GM19328 (cell line): Measurements from ENCODE around the gene CHCT1.
A peak's percentile ranks its signal among the peaks of the same experiment; 100 is the strongest.
"Not testable (repeated sequence)": the region's sequence is repeated elsewhere in the genome, so short reads cannot be mapped to it uniquely, and the experiment has no call there.

Experiments
- ATAC-seq: cut with Tn5 transposase; IDR thresholded peaks from one replicate; pipeline ENCODE4 v1.9.1; 2021; ENCODE audit warnings: mild to moderate bottlenecking, moderate library complexity; ENCODE audit not compliant: unreplicated experiment

The CHCT1 gene

DNA sequence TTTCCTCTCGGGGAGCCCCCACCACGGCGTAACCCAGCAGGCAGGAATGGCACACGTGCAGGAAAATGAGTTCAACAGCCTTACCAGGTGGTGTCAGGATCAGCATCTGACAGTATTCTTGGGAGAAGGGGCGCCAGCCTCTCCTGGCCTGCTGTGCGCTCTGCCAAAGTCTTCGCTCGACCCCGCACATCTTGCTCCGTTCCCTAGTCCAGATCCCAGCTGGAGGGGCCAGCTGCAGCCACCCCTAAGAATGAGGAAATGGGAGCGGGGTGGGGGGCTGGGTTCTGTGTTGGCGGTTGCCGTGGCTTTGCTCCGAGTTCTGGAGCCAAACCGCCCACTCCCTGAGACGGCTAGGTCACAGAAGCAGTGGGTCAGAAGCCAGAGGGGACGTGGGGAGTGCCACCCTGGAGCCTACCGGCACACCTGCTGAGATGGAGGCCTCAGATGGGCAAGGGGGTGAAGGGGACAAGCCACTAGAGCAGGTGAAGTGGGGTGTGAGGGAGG, at the start of gene CHCT1:
Gene CHCT1 (plus strand): TSS at position 328 of the 504 bp plus-strand sequence. CDS start 104 bp downstream, at position 432.
- ATAC-seq, result no peak

DNA sequence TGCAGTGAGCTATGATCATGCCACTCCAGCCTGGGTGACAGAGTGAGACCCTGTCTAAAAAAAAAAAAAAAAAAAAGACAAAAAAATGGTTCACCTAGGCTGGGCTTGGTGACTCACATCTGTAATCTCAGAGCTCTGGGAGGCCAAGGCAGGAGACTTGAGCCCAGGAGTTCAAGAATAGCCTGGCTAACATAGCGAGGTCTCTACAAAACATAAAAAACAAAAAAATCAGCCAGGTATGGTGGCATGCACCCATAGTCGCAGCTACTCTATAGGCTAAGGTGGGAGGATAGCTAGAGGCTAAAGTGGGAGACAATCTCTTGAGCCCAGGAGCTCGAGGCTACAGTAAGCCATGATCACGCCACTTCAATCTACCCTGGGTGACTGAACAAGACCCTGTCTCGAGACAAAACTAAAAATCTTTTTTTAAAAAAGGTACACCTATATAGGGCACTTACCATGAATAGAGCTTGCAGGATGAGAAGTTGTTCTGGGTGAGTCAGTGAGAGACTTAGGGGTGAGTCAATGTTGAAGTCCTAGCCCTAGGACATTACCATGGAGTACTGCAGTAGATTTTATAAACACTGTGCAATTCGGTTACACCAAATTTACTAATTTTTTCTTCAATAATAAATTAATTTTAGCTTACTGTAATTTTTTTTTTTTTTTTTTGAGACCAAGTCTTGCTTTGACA, 49.4 kb upstream of the CHCT1 start:
- no peak for ATAC-seq

DNA sequence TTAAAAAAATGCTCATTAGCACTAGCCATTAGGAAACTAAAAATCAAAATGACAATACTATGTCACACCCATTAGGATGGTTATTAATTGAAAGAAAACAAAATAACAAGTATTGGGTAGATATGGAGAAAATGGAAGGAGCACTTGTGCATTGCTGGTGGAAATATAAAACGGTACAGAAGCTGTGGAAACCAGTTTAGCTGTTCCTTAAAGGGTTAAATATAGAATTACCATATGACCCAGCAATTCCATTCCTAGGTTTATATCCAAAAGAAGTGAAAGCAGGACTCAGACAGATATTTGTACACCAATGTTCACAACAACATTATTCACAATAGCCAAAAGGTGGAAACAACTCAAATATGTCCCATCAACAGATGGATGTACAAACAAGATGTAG, 44.1 kb upstream of the CHCT1 start:
- not testable (repeated sequence) for ATAC-seq

DNA sequence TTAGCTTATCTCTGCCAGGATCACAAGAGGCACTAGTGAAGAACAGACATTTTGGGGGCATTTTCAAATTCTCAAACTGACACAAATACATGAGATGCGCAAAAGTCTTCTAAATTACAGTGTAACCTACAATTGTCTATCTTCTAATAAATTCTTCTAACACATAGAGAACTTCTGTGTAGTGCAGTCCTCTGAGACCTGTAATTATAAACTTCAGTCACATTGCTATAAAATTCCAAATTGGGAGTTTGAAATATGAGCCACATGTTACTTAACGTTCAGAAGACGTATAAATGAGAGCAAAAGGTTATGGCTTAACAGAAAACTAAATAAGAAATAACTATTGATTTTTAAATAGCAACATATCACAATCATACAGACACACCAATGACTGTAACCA, 42.8 kb upstream of the CHCT1 start:
- not testable (repeated sequence) for ATAC-seq

DNA sequence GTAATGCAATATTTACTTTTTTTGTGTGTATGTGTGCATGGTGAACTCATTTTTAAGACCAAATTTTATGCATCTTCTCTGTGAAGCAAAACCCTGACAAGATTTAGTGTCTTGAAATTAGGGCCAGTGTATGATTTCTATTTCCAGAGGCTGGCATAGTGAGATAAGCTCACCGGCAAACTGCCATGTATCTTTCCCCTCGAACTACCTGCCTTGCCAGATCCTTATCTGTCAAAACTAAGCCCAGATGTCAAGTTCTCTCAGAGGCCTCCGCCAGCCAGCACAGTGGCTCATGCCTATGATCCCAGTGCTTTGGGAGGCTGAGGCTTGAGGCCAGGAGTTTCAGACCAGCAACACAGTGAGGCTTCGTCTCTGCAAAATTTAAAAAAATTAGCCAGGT, 40.3 kb upstream of the CHCT1 start:
- no peak for ATAC-seq

DNA sequence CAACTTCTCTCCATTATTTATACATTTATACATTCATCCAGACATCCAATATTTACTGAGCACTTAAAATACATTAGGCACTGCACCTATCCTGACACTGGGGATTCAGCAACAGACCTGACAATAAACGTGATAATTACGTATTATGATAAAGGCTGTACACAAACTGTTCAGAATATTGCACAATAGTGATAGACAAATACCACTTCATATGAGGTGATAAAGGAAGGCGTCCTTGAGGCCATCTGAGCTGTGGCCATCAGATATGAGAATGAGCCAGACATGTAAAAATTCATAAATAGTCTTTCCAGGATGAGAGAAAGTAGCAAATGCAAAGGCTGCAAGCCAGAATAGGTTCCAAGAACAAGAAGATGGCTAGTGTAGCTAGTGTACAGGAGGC, 38.9 kb upstream of the CHCT1 start:
- ATAC-seq, result no peak

DNA sequence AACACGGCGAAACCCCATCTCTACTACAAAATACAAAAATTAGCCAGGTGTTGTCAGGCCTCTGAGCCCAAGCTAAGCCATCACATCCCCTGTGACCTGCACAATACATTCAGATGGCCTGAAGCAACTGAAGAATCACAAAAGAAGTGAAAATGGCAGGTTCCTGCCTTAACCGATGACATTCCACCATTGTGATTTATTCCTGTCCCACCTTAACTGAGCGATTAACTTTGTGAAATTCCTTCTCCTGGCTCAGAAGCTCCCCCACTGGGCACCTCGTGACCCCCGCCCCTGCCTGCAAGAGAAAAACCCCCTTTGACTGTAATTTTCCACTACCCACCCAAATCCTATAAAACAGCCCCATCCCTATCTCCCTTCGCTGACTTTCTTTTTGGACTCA, 37.4 kb upstream of the CHCT1 start:
- not testable (repeated sequence) for ATAC-seq

DNA sequence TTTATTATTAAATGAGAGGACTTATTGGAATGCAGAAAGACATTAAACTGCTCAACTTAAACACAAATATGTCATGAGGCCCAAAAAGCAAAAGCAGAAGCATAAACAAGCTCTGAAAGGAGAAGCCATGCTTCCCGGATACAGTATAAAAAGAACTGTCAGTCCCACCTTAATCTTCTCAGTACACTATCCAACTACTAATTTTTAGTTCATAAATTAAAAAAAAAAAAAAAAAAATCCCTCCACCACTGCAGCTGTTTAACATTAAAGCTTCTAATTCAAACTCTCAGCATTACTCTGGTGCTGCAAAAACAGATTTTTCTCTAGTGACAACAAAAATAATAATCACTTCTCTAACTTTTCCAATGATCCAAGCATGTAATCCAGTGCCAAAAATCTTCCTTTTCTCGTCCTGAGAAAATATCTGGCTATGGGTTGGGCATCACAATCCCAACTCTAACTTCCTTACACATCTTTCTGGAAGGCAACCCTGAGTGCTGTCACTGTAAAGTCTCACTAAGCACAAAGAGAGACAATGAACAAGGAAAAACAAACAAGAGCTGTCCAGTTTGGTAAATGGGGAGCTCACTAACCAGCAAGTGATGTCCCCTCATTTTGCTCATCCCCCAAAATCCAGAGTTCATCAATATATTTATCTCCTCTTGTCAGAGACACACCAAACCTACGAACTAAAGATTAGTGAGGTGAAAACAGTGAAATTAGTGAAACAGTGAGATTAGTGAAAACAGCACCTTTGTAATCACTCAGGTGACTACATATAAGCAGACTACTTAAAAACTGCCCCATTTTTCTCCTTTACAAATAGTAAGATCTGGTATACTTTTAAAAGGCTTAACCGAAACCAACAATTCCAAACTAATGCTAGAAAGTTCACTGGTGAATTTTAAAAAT, 35.9 kb upstream of the CHCT1 start:
- no peak for ATAC-seq

DNA sequence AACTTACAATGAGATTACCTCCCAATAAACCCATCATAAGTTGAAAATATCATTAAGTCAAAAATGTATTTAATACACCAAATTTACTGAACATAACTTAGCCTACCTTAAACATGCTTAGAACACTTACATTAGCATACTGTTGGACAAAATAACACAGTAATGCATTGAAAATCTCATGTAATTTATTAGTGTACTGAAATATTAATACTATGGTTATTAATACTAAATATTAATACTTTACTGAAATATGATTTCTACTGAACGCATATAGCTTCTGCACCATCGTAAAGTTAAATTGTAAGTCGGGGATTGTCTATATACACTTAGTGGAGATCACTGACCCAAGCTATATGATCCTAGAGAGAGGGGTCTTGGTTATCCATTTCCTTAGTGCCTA, 34.6 kb upstream of the CHCT1 start:
- no peak for ATAC-seq

DNA sequence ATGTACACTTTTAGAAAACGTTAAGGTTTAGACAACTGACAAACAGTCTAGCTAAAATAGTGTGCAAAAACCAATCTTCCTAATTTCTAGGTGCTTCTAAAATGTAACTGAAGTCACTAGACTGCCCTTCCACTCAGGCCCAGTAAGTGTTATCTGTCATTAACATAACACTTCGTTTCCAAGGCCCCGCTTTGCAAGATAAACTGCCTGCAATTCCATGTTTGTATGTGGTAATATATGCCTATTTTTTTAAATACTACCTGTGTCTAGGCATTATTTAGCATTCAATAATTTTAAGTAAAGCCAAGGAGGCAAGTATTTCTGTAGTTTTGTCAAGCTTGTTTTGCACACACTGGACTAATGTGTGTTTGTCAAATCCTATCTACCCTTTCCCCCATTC, 33.5 kb upstream of the CHCT1 start:
- ATAC-seq, result no peak

DNA sequence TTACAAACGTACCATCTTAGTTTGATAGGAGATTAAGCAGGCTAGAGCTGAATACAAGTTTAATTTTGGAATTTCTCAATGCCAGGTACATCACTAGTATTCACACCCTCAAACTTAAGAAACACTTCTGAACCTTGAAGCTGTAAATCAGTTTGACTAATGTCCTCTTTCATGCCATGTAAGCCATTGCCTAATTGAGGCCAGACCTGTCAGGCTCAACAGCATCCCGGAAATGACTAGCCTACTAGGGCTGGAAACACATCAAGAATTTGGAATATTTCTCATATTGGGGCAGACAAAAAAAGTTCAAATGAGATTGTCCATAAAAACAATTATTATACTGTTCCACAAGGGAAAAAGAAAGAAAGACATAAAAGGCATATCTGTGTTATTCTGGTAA, 32.1 kb upstream of the CHCT1 start:
- no peak for ATAC-seq

DNA sequence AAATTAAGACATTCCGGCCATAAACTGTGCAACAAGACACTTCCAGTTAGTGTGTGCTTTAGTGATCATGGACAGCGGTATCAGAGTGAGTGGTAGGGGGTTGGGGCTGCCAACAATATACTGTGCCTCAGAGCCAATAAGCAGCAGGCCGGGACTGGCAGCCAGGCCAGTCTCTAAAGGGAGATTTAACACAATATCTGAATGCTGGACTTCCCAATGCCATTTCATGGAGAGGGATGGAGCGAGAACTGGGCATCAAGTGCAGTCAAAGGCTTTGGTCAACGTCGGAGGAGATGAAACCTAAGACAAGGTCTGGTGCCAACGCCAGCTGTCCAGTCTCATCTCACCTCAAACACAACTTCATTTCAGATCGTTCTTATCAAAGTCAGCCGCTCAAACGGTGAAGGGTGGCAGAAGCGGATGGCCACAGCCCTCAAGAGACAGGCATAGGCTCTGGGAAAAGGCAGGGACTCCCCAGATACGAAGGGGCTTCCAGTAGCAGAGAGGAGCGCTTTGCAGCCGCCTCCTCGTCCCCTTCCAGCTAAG, 31.3 kb upstream of the CHCT1 start:
- ATAC-seq, result no peak

DNA sequence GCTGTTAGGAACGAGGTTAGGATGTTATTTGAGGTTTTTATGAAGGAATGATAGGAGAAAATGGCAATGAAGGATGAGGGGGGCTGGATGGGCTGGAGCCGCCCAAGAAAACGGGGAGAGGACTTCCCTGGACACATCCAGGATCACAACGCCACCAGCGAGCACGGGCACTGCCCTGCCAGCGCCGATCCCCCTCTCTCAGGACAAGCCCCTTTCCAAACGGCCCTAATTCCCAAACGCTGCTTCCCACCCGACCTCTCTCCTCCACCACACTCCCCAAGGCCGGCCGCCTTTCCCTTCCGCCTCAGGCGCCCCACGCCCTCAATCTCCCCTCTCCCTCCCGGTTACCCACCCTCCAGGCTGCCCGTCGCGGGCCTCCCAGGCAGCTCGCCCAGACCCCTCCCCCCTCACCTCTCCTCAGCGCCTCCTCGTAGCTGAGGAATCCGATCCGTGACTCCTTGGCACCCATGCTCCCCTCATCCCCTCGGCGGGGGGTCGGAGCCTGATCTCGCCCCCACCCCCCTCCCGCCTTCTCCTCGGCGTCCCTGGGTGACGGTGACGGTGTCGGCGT, 30.7 kb upstream of the CHCT1 start:
- ATAC-seq, result peak; percentile 5

DNA sequence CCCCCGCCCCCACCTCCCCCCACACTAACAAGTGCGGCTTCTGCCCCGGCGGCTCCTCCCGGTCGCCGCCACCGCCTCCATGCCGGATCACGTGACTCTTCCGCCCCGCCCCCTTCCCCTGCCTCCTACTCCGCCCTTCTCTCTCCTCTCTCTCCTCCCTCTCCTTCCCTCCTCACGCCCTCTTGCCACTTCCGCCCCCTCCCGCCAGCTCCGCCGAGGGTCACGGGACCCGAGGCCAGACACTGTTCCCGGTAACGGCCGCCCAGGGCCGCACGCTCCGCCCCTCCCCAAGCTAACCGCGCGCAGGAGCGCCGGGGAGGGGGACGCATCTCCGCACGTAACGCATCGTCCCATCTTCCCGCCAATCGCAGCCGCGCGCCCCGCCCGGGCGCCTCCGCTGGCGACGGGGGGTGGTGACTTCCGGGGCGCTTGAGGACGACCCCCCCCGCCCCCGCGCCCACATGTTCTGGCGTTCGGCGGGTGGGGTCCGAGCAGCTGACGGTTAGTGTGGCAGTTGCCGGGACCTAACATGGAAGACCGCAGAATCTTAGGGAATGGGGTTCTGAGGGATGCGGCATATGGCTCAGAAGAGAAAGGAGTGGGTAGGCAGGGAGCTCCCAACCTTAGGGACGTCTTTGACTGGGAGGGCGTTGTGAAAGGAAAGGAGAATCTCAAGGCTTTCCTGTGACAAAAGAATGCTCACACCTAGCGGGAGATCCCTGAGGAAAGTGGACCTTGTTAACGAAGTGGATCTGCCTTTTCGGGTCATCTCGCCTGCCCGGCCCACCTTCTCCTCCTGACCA, 30.0 kb upstream of the CHCT1 start, which contains the start of gene USP32:
Gene USP32 (minus strand): TSS at position 92 of the 803 bp plus-strand sequence. CDS start 194 bp downstream, outside the sequence.
- ATAC-seq, result peak; percentile 86

DNA sequence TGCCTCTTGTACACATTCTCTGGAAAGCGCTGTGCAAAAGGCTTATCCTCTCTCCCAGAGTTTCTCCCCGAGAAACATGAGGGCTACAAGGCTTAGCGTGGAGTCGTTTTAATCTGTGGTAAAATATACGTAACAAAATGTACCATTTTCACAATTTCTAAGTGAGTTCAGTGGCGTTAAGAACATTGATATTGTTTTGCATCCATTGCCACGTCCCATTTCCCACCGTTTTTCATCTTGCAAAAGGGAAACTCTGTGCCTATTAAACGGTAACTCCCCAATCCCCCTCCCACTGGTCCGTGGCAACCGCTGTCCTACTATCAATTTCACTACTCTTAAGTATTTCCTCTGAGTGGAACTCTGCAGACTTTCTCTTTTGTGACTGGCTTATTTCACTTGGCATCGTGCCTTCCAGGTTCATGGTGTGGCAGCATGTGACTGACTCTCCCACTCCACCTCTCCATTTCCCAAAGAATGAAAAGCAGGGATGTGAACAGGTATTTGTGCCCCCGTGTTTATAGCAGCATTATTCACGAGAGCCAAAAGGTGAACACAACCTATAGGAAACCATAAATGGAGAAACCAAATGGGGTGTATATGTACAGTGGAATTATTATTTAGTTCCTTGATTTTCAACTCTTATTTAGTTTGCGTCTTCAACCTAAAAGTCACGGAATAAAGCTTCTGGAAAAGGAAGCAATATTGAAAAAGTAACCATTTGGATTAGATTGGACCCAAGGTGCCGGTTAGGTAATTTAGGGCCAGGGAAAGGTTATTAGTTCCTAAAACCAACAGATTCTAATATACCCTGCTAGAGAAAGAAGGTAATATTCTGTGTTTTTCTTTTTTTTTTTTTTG, 29.2 kb upstream of the CHCT1 start:
- ATAC-seq, result no peak

DNA sequence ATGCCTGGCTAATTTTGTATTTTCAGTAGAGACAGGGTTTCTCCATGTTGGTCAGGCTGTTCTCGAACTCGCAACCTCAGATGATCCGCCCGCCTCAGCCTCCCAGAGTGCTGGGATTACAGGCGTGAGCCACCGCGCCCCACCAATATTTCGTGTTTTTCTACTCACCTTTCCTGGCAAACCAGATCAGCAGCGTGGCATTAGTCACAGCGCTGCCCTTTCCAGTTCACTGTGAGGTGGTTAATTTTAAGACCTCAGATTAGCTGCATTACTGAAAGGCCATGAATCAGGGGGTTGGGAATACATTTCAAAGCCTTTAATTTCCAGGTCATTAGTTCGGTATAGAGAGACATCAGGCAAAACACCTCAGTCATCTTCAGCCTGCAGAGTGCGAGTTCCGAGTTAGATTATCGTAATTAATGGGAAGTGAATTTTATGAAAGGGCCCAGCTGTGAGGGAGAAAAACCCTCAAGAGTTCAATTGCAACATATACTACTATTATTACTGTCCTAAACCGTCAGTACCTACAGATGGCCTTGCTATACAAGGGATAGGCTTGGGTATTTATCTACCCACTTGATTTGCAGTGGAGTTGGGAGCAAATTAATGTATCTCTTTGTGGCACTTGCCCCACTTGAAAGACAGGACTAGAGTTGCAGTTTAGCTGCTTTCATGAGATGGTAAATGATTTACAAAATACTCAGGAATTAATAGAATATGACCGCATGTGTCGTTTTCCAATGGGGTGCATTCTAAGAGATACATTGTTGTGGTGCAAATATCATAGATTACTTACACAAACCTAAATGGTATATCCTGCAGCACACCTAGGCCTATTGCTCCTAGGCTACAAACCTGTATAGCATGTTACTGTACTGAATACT, 28.2 kb upstream of the CHCT1 start:
- no peak for ATAC-seq

DNA sequence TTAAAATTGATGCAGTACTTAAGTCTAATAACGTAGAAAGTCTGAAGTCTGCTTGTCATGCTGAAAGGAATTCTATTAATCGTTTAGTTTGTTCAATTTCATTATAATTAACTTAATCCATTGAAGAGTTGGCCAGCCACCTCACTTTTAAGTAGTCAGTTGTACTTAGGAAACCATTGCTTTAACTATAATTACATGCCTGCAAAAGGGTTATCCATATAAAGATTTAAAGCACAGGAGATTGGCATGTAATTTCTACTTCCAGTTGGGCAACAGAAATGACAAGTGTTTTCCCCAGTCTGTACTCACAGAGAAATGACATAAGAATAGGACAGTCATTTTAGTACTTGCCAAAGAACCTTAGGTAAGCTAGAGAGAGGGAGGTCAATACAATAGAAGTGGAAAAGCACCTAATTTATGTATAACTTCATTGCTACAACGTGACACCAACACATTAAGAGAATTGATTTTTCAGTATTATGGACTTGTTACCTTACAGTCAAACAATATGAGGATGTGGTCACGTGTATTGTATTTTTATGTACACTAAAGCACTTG, 26.7 kb upstream of the CHCT1 start:
- ATAC-seq, result no peak

DNA sequence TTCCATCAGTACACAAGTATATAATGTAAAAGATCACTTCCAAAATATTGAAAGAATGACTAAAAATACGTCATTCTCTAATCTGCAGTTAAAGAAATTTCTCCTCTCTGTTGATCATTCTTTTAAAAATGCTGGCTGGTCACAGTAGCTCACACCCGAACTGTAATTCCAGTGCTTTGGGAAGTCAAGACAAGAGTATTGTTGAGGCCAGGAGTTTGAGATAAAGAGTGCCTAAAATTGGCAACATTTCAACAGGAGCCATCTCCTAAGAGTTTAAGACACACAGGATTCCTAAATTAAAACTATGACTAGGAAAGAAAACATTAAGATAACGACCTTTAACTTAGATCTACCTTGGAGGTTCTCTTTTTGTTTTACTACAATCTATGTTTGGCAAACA, 25.9 kb upstream of the CHCT1 start:
- no peak for ATAC-seq
